ENCODE data around the gene NAGPA.

Gene NAGPA

GRCh38 chr16:5027086-5027485, 6.6 kb downstream of the NAGPA start:
- no peak for DNase-seq (ENCODE audit: low read depth)

DNA sequence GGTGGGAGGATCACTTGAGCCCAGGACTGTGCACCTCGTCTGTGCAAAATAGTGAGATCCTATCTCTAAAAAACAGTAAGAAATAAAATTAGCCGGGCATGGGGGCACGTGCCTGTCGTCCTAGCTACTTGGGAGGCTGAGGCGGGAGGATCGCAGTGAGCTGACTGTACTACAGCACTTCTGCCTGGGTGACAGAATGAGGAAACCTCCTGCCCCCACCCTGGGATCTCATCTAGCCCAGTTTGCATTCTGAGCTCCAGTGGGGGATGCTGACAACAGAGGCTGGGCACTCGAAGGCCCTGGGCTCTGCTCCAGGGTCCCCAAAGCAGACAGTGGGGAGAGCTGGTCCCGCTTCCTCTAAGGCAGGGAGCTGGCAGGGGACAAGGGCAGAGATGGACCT, 7.1 kb downstream of the NAGPA start:
- DNase-seq (ENCODE audit: low read depth), result no peak

GRCh38 chr16:5025171-5025632, 8.5 kb downstream of the NAGPA start:
- DNase-seq (ENCODE audit: low read depth), result no peak

DNA sequence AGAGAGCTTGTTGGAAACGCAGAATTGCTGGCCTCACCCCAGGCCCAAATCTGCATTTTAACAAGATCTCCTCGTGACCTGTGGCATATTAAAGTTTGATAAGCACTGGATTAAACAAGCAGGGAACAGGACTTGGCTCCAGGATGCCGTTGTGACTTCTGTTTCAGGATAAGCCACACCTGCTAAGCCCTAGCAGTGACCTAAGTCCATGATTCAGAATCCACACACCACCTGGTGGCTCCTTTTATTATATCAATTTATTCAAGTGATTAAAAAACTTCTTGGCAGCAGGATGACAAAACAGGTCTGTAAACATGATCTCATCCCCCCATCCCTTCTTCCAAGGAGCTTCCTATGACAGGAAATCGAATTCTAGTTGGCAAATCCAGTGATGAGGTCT, 9.1 kb downstream of the NAGPA start:
- DNase-seq (ENCODE audit: low read depth), result no peak

GRCh38 chr16:5022521-5022920, 11.2 kb downstream of the NAGPA start:
- no peak for DNase-seq (ENCODE audit: low read depth)

DNA sequence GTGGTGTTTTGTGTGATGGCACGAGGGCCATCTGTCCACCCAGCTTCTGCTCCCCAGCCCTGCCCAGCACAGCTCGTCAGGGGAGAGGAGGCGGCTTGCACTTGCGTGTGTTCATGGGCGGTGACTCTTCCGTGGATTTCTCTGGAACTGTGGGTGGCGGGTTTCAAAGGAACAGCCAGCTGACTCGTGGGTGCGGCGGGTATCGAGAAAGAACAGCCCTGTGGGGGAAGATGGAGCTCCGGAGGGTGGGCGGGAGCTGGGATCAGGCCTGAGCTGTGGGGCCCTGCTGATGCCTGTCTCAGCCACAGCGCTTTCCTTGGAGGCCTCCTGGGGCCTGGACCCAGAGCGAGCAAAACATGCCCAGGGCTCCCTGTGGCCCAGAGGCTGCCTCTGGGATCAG, 13.2 kb downstream of the NAGPA start:
- DNase-seq (ENCODE audit: low read depth), result no peak

DNA sequence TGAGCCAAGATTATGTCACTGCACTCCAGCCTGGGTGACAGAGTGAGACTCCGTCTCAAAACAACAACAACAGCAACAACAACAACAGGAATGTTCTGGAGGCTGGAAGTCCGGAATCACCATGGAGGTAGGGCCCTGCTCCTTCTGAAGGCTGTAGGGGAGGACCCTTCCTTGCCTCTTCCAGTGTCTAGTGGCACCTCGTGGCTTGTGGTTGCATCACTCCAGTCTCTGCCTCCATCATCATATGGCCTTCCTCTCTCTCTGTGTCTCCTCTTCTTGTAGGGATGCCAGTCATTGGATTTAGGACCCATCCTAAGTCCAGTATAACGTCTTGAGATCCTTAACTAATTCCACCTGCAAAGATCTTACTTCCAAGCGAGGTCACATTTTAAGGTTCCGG, 14.0 kb downstream of the NAGPA start:
- no peak for DNase-seq (ENCODE audit: low read depth)

DNA sequence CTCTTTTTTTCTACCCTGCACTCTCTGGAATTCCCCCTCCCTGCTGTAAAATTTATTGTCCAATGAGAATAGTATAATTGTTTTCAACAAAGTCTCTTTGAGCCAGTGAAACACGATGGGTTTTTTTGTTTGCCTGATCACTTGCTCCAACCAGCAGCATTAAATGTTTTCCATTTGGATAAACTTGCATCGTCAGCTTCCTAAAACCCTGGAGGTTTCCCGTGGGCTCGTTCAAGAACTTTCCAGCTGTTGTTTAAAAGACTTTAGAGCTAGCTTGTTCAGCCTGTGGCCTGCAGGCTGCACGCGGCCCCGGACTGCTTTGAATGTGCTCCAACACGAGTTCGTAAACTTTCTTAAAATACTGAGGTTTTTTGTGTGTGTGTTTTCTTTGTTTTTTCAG, 14.9 kb downstream of the NAGPA start:
- no peak for DNase-seq (ENCODE audit: low read depth)

DNA sequence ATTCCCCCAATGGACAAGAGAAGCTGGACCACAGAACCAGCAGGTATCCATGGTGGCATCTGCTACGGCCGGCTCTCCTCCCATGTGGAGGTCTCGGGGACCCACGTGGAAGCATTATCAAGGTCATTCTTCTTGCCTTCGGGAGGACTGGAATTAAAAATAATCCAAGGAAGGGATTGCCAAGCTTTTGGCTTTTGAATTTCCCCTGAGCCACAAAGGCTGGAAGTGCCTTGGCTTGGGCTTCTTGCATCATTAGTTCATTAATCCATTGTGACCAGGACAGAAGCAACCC, 16.1 kb downstream of the NAGPA start:
- no peak for DNase-seq (ENCODE audit: low read depth)

DNA sequence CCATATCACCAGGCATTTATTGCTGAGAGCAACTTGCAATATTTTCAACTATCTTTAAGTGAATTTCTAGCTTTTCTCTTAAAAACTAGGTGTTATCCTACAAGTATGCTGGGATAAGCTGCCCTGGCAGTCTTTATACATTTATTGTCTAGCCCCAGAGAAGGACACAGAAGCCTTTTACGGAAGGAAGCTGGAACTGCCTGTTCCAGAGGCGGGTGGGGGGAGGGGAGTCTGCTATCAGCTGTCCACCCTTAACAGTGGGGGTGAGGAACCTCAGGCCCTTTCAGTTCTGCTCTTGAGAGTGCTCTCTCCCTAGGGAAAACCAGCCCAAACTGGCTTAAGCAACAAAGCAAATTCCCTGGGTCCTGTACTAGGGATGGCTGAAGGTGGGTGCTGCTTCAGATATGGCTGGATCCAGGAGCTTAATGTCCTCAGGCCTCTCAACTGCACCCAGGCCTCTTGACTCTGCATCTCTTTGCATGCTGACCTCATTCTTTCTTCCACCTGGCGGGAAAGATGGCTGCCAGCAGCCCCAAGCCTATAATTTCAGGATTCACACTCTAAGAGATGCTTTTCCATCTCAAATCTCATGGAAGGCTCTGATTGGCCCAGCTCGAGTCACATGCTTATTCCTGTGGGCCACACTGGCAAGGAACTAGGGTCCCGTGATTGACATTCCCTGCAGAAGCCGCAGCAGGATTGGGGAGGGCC, 16.6 kb downstream of the NAGPA start:
- DNase-seq (ENCODE audit: low read depth), result no peak

DNA sequence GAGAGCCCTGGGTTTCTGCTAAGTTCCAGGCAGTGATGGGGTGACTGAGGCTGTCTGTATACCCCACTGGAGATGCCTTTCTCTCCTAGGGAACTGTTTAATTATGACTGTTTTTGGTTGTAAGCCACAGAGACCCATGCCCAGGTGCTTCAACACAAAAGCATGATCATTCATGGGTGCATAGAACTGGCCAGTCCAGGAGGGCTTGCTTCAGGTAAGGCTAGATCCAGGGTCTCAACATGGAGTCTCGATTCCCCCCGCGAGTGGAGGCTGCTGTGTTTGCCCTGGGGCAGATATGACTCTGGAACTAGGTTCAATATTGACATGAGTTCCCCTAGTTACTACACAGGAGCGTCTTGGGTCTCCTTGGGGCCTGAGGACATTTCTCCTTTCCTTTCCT, 17.8 kb downstream of the NAGPA start:
- no peak for DNase-seq (ENCODE audit: low read depth)

DNA sequence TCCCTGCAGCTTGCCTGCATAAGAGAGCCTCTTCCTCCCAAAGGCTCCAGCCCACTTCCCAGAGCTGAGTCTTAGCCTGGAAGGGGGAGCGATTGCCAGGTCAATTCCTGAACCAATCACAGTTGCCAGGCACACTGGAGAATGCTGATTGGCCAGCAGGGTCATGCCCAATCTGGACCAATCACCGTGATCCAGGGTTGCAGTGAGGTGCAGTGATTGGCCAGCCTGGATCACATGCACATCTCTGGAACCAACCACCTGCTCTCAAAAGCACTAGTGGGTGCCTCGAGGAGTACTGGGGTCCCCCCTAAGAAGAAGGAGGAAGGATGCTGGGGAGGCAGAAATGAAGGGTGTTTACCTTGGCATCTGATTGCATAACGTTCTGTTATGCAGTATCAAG, 18.4 kb downstream of the NAGPA start:
- DNase-seq (ENCODE audit: low read depth), result no peak

- DNase-seq (ENCODE audit: low read depth), result no peak
Measured at GRCh38 chr16:5012887-5013286, 20.8 kb downstream of the NAGPA start.

DNA sequence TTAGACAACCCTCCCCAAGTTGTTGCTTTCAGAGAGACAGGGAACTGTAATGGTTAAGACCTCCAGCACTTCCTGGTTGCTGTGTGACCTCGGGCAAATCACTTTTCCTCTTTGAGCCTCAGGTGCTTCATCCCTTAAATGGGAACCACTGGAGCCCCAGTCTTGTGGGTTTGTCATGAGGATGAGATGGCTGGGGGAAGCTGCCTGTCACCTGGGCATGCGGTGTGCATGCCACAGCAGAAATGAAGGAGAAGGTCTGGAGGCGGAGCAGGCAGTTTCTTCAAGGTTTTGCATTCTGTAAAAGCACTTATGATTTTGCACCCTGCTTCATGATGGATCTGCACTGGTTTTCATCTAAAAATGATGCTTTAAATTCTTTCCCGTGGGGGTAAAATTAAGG, 22.1 kb downstream of the NAGPA start:
- no peak for DNase-seq (ENCODE audit: low read depth)

DNA sequence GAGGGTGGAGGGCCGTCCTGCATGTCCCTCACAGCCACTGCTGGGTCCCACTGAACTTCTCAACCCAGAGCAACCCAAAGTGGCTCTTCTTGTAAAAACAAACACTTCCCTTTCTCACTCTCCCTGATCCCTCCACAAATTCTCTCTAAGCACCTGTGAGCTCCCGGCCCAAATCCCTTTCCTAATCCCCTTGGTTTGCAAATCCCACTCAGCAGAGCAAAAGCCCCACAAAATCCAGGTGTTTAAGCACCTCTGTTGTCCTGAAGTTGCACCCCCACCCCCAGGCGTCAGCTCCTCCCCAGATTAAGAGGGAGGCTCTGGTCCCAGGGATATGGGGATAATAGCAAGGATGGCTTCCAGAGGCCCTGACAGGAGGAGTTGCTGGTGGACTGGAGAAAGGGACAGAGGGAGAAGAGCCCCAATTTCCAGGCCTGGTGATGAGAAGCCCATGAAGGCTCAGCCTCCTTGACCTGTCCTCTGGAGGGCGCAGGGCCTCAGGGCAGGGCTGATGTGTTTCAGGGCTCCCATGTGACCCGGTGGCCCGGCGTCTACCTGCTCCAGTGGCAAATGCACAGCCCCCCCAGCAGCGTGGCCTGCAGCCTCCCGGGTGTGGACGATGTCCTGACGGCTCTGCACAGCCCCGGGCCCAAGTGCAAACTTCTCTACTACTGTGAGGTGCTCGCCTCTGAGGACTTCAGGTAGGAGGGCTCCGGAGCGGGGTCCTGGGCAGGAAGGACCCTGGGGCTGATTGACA, 23.0 kb downstream of the NAGPA start:
- DNase-seq (ENCODE audit: low read depth), result no peak

DNA sequence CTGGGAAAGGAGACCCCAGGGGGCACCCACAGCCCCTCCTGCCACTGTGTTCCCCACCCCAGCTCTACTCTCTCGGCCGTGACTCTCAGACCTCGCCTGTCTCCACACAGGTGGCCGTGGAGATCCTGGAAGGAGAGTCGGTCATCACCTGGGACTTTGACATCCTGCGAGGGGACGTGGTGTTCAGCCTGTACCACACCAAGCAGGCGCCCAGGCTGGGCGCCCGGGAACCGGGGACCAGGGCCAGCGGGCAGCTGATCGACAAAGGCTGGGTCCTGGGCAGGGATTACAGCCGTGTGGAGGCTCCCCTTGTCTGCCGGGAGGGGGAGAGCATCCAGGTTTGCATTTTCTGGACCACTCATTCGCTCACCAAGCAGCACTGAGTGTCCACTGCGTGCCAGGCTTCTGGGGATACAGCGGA, 25.4 kb downstream of the NAGPA start:
- no peak for DNase-seq (ENCODE audit: low read depth)

DNA sequence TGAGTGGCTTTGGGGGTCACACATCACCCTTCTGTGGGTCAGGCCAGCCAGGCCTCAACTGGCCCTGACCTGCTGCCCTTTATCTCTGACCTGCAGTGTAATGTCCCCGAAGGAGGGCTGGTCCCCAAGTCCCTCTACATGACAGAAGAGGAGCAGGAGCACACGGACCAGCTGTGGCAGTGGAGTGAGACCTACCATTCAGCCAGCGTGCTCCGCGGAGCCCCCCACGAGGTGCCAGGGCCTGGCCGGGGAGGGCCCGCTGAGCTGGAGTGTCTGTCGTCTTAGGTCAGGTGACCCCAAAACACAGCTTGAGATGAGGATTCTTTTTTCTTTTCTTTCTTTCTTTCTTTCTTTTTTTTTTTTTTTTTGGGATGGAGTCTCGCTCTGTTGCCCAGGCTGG, 26.5 kb downstream of the NAGPA start:
- no peak for DNase-seq (ENCODE audit: low read depth)

GRCh38 chr16:5006348-5007193, 27.2 kb downstream of the NAGPA start:
- no peak for DNase-seq (ENCODE audit: low read depth)

GRCh38 chr16:5005916-5006315, 27.8 kb downstream of the NAGPA start:
- no peak for DNase-seq (ENCODE audit: low read depth)

DNA sequence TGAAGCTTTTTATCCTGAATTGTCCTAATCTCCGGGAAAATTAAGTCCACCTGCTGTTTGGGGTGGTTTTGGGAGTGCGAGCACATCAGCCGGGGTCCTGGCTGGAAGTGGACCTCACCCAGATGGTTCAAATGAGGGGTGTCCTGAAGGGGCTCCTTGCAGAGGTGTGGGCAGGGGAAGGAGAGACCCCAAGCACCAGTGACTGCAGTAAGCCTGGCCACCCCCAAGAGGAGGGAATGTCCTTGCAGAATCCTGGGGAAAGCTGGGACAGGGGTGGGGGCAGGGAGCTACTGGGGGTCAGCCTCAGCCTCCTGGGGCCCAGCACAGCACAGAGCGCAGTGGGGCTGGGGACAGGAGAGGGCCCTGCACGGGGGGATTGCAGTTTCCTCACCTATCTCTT, 29.4 kb downstream of the NAGPA start:
- no peak for DNase-seq (ENCODE audit: low read depth)

- no peak for DNase-seq (ENCODE audit: low read depth)
Measured at GRCh38 chr16:5003828-5004227, 29.9 kb downstream of the NAGPA start.

DNA sequence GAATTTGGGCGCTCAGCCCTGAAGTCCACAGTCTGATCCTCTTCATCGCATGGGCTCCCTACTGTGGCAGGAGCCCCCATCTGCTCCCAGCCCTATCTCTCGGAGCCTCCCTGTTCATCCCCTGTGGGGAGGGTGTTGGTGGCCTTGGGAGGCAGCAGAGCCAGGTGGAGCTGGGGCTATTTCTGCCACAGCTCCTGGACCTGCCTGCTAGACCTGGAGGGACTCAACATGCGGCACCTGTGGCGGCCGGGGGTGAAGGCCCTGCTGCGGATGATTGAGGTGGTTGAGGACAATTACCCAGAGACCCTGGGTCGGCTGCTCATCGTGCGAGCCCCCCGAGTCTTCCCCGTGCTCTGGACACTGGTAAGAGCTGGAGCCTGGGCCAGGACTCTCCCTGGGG, 30.5 kb downstream of the NAGPA start:
- DNase-seq (ENCODE audit: low read depth), result no peak

DNA sequence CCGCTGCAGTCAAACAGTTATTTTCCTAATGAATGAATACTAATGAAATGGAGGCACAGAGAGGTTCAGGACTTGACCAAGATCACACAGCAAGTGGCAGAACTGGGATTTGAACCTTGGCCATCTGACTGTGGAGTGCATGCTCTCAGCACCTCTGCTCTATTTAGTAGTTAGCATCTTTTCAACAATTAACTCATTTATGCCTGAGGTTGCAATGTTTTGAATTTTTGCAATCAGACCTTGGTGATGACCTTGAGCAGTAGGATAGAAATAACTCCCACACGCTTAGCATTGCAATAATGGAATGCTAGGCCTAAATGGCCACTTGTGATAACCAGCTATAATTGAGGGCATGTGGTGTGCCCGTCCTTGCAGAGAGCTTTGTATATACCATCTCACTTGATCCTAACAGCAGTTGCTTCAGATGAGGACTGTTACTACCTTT, 31.0 kb downstream of the NAGPA start:
- DNase-seq (ENCODE audit: low read depth), result no peak

Data from activated T-cell treated with anti-CD3 and anti-CD28 coated beads for 24 hours (primary cell).